ENCODE measurements around the gene KLRF2.

KLRF2 gene

DNA sequence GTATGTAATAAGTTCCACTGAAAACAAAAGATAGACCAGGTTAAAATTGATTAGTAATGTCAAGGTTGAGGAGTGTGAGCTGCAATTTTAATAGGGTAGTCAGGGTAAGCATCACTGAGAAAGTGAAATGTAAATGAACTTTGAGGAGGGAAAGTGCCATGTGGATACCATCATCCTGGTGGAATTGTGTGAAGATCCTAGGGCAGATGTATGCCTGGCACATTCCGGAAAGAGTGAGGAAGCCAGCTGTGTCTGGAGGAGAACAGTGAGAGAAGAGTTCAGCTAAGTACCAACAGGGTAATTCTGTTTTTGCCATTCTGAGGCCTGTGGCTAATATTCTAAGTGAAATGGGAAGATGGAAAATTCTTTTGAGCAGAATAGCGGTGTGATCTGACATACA is 53.7 kb downstream of the KLRF2 start:
- Histone ChIP-seq H3K9ac (no peak overlapping the region), H4K20me1 (no peaks in the 10 kb centered on the region), H3K27me3 (no peaks in the 10 kb centered on the region), H3K36me3 (no peaks in the 10 kb centered on the region), H3K4me3 (no peak overlapping the region), H3K4me2 (no peak overlapping the region), H3K9me3 (replicated peaks in 1 of 11) (peaks cover 0 to 3% (median 0%) of the 10 kb centered on the region in 11 experiments; a peak in 1 of 22 replicates), H3K27ac (no peak overlapping the region), H3K4me1 (peaks cover 0 to 7% (median 0%) of the 10 kb centered on the region in 10 experiments; a peak in 3 of 20 replicates)
- TF ChIP-seq Cebpa-rat (IDR thresholded peaks at IDR 0.05): no peak

DNA sequence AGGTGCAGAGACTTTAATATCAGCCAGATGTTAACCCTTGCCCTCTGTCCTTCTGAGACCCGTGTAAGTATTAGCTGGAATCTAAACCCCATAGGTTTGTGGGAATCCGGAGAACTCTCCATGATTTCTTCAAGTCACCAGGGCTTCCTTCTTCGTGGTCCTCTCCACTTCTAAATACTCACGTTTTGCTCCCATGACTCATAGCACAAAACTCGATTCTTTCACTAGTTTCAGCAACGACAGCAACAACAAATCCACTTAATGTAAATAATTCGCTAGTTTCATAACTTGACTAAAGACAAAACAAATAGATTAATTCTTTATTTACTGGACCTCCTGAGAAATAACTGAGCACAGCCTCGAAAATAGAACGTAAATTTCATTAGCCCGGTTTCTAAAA is 55.3 kb downstream of the KLRF2 start:
- no peak for TF ChIP-seq Cebpa-rat (IDR thresholded peaks at IDR 0.05)
- Histone ChIP-seq H3K4me3 (no peak overlapping the region), H3K27me3 (no peaks in the 10 kb centered on the region), H3K4me1 (peaks cover 0 to 11% (median 0%) of the 10 kb centered on the region in 10 experiments; a peak in 5 of 20 replicates), H3K27ac (no peak overlapping the region), H3K9me3 (replicated peaks in 1 of 11) (peaks cover 0 to 3% (median 0%) of the 10 kb centered on the region in 11 experiments; a peak in 1 of 22 replicates), H3K36me3 (no peaks in the 10 kb centered on the region), H4K20me1 (no peaks in the 10 kb centered on the region), H3K4me2 (0 out of 22 replicates have a peak overlapping the region, but pooled peaks of 1 of the 11 experiments have one; percentile 7), H3K9ac (no peak overlapping the region)

DNA sequence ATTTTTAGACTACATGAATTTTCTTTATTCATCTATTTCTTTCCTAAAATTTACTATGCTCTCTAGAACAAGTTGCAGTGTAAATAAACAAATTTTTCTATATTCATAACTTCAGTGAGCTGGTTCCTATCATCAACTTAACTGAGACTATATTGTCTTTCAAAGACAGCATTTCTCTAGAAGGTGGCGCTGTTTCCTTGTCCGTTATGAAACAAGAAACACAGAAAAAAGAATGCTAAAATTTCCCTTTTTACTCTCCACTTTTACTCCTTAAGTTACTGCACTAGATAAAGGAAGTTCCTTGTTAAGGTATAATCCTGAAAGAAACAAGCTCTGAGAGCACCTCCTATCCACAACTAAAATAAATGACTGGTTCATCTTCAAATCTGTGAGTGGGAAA is 59.1 kb downstream of the KLRF2 start:
- Histone ChIP-seq H3K4me2 (peak overlapping the region in 1 of 11 experiments; percentile 19; a peak in 1 of 22 replicates), H3K9ac (no peak overlapping the region), H3K4me1 (peaks cover 8 to 39% (median 20%) of the 10 kb centered on the region in 10 experiments), H3K27me3 (peaks cover 3 to 16% (median 11%) of the 10 kb centered on the region in 11 experiments; a peak in 17 of 22 replicates), H4K20me1 (no peaks in the 10 kb centered on the region), H3K36me3 (no peaks in the 10 kb centered on the region), H3K4me3 (no peak overlapping the region), H3K9me3 (replicated peaks in 1 of 11) (peaks cover 0 to 3% (median 0%) of the 10 kb centered on the region in 11 experiments; a peak in 1 of 22 replicates), H3K27ac (no peak overlapping the region)
- no peak for TF ChIP-seq Cebpa-rat (IDR thresholded peaks at IDR 0.05)

DNA sequence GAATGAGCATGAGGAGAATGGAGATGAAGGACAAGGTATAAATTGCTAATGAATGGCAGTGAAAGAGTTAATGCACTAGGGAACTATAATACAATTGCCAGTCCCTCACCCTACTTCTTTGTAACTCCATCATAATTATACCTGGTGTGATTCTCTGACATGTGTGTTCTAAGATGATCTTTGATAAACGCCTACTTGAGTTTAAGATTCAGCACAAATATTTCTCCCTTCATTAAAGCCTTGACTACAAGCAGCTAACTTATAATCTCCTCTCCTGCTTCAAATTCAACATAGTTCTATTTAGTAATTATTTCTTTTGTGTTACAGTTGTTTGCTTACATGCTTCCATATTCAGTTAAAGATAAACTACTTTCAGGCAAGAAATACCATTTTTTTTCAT is 60.5 kb downstream of the KLRF2 start:
- Histone ChIP-seq H4K20me1 (no peaks in the 10 kb centered on the region), H3K27me3 (peaks cover 3 to 16% (median 11%) of the 10 kb centered on the region in 11 experiments; a peak in 17 of 22 replicates), H3K9me3 (replicated peaks in 1 of 11) (peaks cover 0 to 15% (median 0%) of the 10 kb centered on the region in 11 experiments; a peak in 2 of 22 replicates), H3K9ac (no peak overlapping the region), H3K4me3 (no peak overlapping the region), H3K36me3 (no peaks in the 10 kb centered on the region), H3K4me1 (peaks cover 8 to 46% (median 20%) of the 10 kb centered on the region in 10 experiments), H3K27ac (no peak overlapping the region), H3K4me2 (0 out of 22 replicates have a peak overlapping the region, but pooled peaks of 1 of the 11 experiments have one; percentile 24)
- no peak for TF ChIP-seq Cebpa-rat (IDR thresholded peaks at IDR 0.05)

DNA sequence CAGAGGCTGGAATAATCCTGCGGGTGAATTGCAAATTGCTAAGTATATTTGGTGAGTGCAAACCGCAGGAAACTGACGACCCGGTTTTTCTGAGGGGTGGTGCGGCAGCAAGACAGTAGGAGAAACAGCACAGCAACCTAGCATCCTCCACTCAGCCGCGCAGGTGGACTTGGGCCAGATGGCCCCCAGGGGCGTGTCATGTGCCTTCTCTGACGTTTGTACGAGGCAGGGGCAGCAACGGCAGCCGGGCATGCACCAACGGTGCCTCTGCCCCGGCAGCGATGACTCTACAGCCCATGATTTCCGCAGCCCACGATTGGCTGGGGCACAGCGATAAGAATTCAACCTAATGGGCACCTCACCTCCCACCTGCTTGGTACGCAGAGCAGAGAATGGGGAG is 62.0 kb downstream of the KLRF2 start:
- H3K36me3 ChIP-seq: no peaks in the 10 kb centered on the region
- peaks cover 8 to 58% (median 31%) of the 10 kb centered on the region in 10 experiments for H3K4me1 ChIP-seq
- no peaks in the 10 kb centered on the region for H4K20me1 ChIP-seq
- H3K4me2 ChIP-seq: peak overlapping the region; percentile 37 to 83 (median 63)
- no peak overlapping the region for H3K9ac ChIP-seq
- no peak for TF ChIP-seq Cebpa-rat (IDR thresholded peaks at IDR 0.05)
- H3K27ac ChIP-seq: no peak overlapping the region
- peaks cover 3 to 16% (median 11%) of the 10 kb centered on the region in 11 experiments; a peak in 17 of 22 replicates for H3K27me3 ChIP-seq
- H3K4me3 ChIP-seq: peak overlapping the region in 4 of 10 experiments; percentile 16 to 44 (median 28); a peak in 4 of 20 replicates
- peaks cover 0 to 15% (median 0%) of the 10 kb centered on the region in 11 experiments; a peak in 2 of 22 replicates for H3K9me3 ChIP-seq (replicated peaks in 1 of 11)

DNA sequence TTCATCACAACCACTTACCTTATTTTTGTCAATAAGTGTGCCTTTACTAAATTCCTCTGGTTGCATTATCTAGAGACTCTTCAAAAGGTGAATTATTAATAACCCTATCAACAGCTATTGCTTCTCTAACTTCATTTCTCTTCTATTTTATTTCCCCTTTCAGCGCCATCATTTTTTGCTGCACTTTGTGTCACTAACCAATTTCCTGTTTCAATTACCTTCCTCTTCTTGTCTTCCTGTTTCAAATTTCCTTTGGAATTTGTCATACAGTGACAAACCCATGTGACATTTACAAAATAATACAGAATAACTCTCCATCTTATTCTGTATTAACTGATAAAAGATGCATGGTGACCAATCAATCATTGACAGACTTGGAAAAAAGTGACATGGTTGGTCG is 63.1 kb downstream of the KLRF2 start:
- H3K9me3 ChIP-seq (replicated peaks in 1 of 11): peaks cover 0 to 15% (median 0%) of the 10 kb centered on the region in 11 experiments; a peak in 2 of 22 replicates
- H3K4me2 ChIP-seq: peak overlapping the region in 10 of 11 experiments; percentile 3 to 73 (median 37); a peak in 13 of 22 replicates
- H3K36me3 ChIP-seq: no peaks in the 10 kb centered on the region
- TF ChIP-seq Cebpa-rat (IDR thresholded peaks at IDR 0.05): no peak
- no peaks in the 10 kb centered on the region for H4K20me1 ChIP-seq
- no peak overlapping the region for H3K4me3 ChIP-seq
- peaks cover 3 to 16% (median 11%) of the 10 kb centered on the region in 11 experiments; a peak in 17 of 22 replicates for H3K27me3 ChIP-seq
- no peak overlapping the region for H3K9ac ChIP-seq
- H3K27ac ChIP-seq: peak overlapping the region in 3 of 11 experiments; percentile 12 to 35 (median 19); a peak in 1 of 22 replicates
- H3K4me1 ChIP-seq: peaks cover 8 to 69% (median 41%) of the 10 kb centered on the region in 10 experiments
